ENCODE measurements around the gene MMP15. TPM values are rescaled to one million over a fixed set of nuclear protein-coding genes. Genes with fewer than 3 reads are reported as not detected.
"Not testable (repeated sequence)": the region's sequence is repeated elsewhere in the genome, so short reads cannot be mapped to it uniquely, and the experiment has no call there.

MMP15 gene
- total RNA-seq, 2 experiments from 2014 or later: 0.25 to 0.31 TPM

GRCh38 chr16:57977418-57978069, 48.0 kb upstream of the MMP15 start:
- peaks cover 4% of the 10 kb centered on the region for H3K27me3 Mint-ChIP-seq
- H3K27me3 ChIP-seq (ENCODE audit: control insufficient read depth in 1 of 2, insufficient read depth in 2 of 2, low read length in 2 of 2): no peaks in the 10 kb centered on the region
- no peak overlapping the region for H3K4me3 Mint-ChIP-seq
- no peaks in the 10 kb centered on the region for H3K9me3 ChIP-seq (ENCODE audit: control insufficient read depth in 1 of 2, insufficient read depth in 1 of 2, low read length in 2 of 2)
- H3K9me3 Mint-ChIP-seq: no peaks in the 10 kb centered on the region
- H3K4me3 ChIP-seq (ENCODE audit: low read length): no peak overlapping the region
- no peaks in the 10 kb centered on the region for H3K4me1 ChIP-seq (ENCODE audit: insufficient read depth, low read length)
- intact Hi-C loops (cut with DNase I, micrococcal nuclease): no loop called here
- no peaks in the 10 kb centered on the region for H3K36me3 Mint-ChIP-seq (ENCODE audit: low read depth)
- ChIA-PET POLR2A (no interaction called here), CTCF (interaction anchor here (0.7 kb wide), 1 partner anchor 67 kb away, joined by 5 read pairs; no protein-coding TSS in a partner anchor)
- H3K4me1 Mint-ChIP-seq (ENCODE audit: low read depth): no peaks in the 10 kb centered on the region
- no peak for DNase-seq
- no peak for TF ChIP-seq CTCF (IDR thresholded peaks at IDR 0.05)
- H3K36me3 ChIP-seq (ENCODE audit: insufficient read depth, low read length): no peaks in the 10 kb centered on the region
- no peak for ATAC-seq (ENCODE audit: poor library complexity)
- no peak overlapping the region for H3K27ac Mint-ChIP-seq
- H3K27ac ChIP-seq (ENCODE audit: low read depth in 1 of 2, low read length in 2 of 2): no peak overlapping the region

- H3K4me3 ChIP-seq (ENCODE audit: low read length); H3K4me1 Mint-ChIP-seq (ENCODE audit: low read depth); H3K36me3 ChIP-seq (ENCODE audit: insufficient read depth, low read length); H3K27ac Mint-ChIP-seq; H3K4me3 Mint-ChIP-seq; DNase-seq; H3K9me3 ChIP-seq (ENCODE audit: control insufficient read depth in 1 of 2, insufficient read depth in 1 of 2, low read length in 2 of 2); H3K27me3 Mint-ChIP-seq; CTCF ChIA-PET; H3K4me1 ChIP-seq (ENCODE audit: insufficient read depth, low read length); H3K36me3 Mint-ChIP-seq (ENCODE audit: low read depth); POLR2A ChIA-PET; H3K9me3 Mint-ChIP-seq; intact Hi-C loops (cut with DNase I, micrococcal nuclease); H3K27ac ChIP-seq (ENCODE audit: low read depth in 1 of 2, low read length in 2 of 2); H3K27me3 ChIP-seq (ENCODE audit: control insufficient read depth in 1 of 2, insufficient read depth in 2 of 2, low read length in 2 of 2); ATAC-seq (ENCODE audit: poor library complexity): not testable (repeated sequence)
These were observed 47.5 kb upstream of the MMP15 start for GRCh38 chr16:57978070-57978465.

GRCh38 chr16:57979006-57979585, 46.5 kb upstream of the MMP15 start:
- H3K4me1 Mint-ChIP-seq (ENCODE audit: low read depth): no peaks in the 10 kb centered on the region
- ATAC-seq (ENCODE audit: poor library complexity) (no peak), DNase-seq (no peak)
- no peaks in the 10 kb centered on the region for H3K9me3 ChIP-seq (ENCODE audit: control insufficient read depth in 1 of 2, insufficient read depth in 1 of 2, low read length in 2 of 2)
- intact Hi-C loops (cut with DNase I, micrococcal nuclease): no loop called here
- POLR2A ChIA-PET: interaction anchor here (1.5 kb wide), 1 partner anchor 21 kb away, joined by 3 read pairs; the partner anchor contains the start of gene ZNF319
- H3K27me3 Mint-ChIP-seq: peaks cover 4% of the 10 kb centered on the region
- no peaks in the 10 kb centered on the region for H3K36me3 ChIP-seq (ENCODE audit: insufficient read depth, low read length)
- H3K27me3 ChIP-seq (ENCODE audit: control insufficient read depth in 1 of 2, insufficient read depth in 2 of 2, low read length in 2 of 2): no peaks in the 10 kb centered on the region
- no peak overlapping the region for H3K27ac Mint-ChIP-seq
- H3K4me3 ChIP-seq (ENCODE audit: low read length): no peak overlapping the region
- no peak overlapping the region for H3K27ac ChIP-seq (ENCODE audit: low read depth in 1 of 2, low read length in 2 of 2)
- H3K4me1 ChIP-seq (ENCODE audit: insufficient read depth, low read length): peaks cover 3% of the 10 kb centered on the region
- H3K4me3 Mint-ChIP-seq: no peak overlapping the region
- H3K36me3 Mint-ChIP-seq (ENCODE audit: low read depth): no peaks in the 10 kb centered on the region
- TF ChIP-seq CTCF (IDR thresholded peaks at IDR 0.05): no peak
- CTCF ChIA-PET: no interaction called here
- H3K9me3 Mint-ChIP-seq: no peaks in the 10 kb centered on the region
